GM18520 (cell line): ENCODE data around the gene GINS1.

Experiments used
- ATAC-seq: cut with Tn5 transposase; IDR thresholded peaks from one replicate; pipeline ENCODE4 v1.9.1; 2021; ENCODE audit not compliant: unreplicated experiment

The GINS1 gene

DNA sequence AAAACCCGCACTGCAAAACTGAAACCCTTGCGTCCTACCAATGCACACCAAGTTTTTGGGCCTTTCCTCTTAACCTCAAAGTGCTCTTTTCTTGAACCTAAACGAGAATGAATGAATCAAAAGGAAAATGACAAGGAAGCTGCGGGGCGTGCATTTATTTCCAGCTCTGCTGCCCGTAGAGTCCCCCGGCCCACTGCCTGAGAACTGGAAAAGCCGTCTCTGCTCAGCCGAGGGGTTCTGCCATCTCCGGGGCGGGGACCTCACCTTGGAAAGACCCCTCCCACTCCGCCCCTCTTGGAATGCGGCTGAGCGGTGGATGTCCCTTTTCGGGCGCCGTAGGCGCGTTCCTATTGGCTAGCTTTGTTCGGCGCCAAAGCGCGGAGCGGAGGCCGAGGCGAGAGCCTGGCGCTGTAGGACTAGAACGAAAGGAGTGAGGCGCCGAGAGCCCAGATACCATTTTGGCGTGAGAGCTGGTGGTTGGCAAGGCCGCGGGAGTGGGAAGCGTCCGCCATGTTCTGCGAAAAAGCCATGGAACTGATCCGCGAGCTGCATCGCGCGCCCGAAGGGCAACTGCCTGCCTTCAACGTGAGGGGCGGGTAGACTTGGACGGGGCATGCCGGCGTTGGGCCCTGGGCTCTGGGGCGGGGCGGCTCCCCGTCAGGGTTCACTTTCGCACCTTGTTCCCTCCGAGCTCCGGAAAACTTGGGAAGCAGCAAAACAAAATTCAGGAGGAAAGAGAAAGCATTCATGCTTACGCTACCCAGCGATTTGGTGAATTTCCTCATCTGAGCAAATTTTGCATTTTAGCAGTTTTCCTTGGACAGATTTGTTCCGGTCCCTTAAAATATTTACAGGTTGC is at the start of gene GINS1:
Gene GINS1, plus strand, starts transcription at position 363 of the 859 bp plus-strand sequence. Its CDS starts 148 bp downstream, at position 511.
- ATAC-seq = peak; percentile 76

GRCh38 chr20:25360631-25361286 is 46.7 kb upstream of the GINS1 start:
- ATAC-seq = no peak

- ATAC-seq = no peak
Measured at GRCh38 chr20:25361287-25361683, 46.2 kb upstream of the GINS1 start.

DNA sequence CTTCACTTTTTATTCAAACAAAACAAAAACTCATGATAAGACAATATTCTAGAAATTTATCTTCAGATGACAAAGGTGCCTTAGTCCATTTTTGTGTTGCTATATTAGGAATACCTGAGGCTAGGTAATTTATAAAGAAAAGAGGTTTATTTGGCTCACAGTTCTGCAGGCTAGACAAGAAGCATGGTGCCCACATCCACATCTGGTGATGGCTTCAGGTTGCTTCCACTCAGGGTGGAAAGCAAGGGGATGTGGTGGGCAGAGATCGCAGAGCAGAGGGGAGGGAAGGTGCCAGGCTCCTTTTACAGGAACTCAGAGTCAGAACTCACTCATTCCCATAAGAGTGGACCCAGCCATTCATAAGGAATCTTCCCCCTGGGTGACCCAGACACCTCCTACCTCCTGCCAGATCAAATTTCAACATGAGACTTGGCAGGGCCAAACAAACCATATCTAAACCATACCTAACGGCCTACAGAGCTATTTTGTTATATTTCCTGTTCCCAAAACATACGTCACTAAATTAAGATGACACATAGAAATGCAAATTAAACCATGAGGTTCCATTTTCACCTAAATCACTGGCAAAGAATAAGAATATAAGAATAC is 43.2 kb upstream of the GINS1 start:
- ATAC-seq = no peak

DNA sequence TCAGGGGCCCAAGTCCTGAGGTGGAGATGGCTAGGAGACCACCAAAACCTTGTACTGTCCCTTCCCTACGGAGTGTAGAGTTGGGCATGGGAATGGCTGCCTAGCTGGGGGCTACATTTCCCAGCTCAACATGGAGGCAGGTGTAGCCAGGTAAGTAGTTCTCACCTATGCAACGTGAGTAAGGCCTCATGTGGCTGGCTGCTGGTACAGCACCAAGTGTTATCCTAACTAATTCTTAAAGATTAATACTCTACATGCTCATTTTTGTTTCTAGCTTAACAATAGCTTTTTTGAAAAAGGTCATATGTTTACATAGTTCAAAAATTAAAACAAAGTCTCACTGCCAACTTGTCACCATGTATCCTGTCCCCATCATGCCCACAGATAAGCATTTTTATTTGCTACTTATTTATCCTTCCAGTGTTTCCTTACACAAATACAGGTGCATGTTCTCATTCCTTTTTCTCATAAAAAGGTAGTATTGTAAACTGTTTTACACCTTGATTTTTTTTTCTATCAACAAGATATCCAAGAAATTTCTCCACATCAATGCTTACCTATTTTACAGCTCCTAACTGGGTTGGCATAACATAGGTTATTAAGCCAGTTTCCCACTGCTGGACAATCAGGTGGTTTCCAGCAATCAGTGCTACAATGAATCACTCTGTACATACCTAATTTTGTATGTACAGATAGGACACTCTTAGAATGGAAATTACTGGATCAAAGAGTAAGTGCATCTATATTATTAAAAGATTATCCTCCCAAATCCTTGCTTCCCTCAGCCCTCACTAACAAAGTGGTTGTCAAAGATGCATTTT is 42.4 kb upstream of the GINS1 start:
- ATAC-seq = no peak

DNA sequence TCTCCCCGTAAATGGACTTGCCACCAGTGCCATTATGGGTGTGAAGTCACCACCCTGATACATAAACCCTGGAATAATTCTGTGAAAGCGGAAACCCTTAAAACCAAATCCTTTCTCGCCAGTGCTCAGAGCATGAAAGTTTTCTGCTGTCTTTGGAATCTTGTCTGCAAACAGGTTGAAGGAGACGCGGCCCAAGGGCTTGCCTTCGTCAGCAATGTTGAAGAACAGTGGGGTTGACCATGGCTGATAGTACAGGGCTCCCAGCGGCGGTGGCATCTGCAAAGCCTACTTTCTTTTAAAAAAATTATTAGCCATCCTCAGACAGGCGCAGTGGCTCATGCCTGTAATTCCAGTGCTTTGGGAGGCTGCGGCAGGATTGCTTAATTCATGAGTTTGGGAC is 38.9 kb upstream of the GINS1 start:
- ATAC-seq = no peak

- no peak for ATAC-seq
Measured at GRCh38 chr20:25368976-25369375, 38.5 kb upstream of the GINS1 start.

GRCh38 chr20:25369529-25369928 is 37.9 kb upstream of the GINS1 start:
- ATAC-seq = no peak

GRCh38 chr20:25369971-25370370 is 37.5 kb upstream of the GINS1 start:
- no peak for ATAC-seq

DNA sequence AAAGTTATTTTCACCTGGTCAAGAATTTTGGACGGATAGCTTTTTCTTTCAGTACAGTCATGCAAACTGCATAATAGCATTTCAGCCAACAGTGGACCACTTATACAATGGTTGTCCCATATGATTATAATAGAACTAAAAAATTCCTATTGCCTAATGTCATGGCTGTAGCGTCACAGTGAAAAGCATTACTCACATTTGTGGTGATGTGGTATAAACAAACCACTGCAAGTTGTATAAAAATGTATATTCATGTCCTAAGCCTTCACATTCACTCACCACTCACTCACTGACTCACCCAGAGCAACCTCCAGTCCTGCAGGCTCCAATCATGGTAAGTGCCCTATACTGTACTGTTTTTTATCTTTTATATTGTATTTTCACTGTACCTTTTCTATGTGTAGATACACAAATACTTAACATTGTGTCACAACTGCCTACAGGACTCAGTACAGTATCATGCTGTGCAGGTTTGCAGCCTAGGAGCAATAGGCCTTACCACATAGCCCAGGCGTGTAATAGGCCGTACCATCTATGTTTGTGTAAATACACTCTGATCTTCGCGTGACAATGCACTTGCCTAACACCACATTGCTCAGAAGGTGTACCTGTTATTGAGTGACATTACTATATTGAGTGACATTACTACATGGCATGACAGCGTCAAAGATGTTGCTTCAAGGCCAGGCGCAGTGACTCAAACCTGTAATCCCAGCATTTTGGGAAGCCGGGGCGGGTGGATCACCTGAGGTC is 34.7 kb upstream of the GINS1 start:
- no peak for ATAC-seq

GRCh38 chr20:25374842-25375241 is 32.6 kb upstream of the GINS1 start:
- no peak for ATAC-seq

GRCh38 chr20:25376236-25376635 is 31.2 kb upstream of the GINS1 start:
- no peak for ATAC-seq

DNA sequence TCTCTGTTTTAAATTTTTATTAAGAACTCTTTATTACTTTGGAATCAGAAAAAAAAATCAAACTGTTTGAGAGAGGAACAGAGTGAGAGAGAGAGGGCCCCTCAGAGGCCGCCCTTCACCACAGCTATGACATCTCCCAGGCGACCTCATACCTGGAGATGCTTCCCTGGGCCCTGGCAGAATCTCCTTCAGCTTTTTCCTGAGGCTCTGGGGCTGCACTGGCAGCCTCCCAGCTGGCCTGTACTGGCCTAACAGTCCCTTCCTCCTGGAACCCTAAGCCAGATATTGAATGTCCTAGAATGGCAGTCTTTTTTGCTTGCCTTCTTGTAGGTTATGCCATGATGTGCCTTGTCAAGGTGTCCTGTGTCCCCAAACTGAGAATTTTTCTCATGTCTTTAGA is 30.6 kb upstream of the GINS1 start:
- ATAC-seq = no peak

- ATAC-seq = no peak
Measured at GRCh38 chr20:25378189-25378883, 29.1 kb upstream of the GINS1 start.

- no peak for ATAC-seq
Measured at GRCh38 chr20:25378884-25379733, 28.4 kb upstream of the GINS1 start.

GRCh38 chr20:25380945-25381614 is 26.4 kb upstream of the GINS1 start:
- no peak for ATAC-seq

DNA sequence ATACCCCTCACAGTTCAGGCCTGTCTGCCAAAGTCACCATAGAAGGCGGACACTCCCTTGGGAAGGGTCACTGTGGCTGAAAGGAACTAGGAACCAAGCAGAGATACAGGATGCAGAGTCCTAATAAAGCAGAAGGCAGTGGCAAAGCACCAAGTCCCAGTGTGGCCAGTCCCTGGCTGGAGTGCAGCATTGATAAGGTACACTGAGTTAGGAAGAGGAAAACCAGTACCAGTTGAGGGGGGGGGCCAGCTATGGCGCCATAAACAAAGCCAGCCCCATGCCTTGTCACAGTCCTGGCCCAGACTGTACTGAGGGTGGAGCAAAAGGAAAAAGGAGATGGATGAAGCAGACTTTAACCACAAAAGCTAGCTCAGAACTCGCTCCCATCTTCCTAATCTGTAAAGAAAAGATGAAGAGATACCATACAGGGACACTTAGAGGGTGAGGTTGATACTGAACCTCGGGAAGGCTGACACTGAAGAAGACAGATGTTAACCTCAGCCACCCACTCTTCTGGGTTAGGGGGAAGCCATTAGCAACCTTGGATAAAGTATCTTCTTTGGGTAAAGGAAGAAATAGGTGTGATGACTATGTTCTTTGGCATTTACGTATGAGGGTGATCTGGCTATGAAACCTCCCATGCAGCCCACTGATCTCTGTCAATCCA is 24.6 kb upstream of the GINS1 start:
- ATAC-seq = no peak

DNA sequence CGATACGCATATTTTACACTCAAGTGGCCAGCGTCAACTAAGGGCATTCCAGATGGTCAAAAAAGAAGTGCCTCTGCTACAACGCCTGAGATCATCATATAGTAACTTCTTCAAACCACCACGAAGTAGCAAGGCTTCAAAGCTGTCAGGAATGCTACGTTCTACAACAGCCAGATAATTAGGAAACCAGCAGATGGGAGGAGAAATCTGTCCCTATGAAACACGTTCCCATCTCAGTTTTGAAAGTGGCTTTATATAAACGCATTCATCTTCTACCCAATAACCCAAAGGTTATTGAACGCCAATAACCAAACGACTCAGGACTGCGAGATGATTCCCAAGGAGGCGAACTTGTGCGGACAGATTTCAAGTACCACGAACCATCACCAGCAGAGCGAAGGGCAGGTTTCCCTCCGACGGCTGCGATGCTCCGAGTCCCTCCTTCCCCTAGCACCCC is 18.0 kb upstream of the GINS1 start:
- ATAC-seq = no peak
